Keratinocyte (primary cell): Measurements from ENCODE around the gene IDH3B.

ENCODE experiments used
- CTCF ChIP-seq, 3 experiments: IDR thresholded peaks in 1 of 3; conservative IDR thresholded peaks in 1 of 3; optimal IDR thresholded peaks in 1 of 3; 2 replicates in 2 of 3; 3 replicates in 1 of 3; pipeline versions ENCODE3 to v1.5.1; 2011; ENCODE audit warnings: low read length in 3 of 3, mild to moderate bottlenecking in 3 of 3, moderate library complexity in 2 of 3, control low read depth in 1 of 3, inconsistent platforms in 1 of 3; ENCODE audit not compliant: insufficient read depth in 2 of 3; ENCODE audit errors: extremely low read depth in 1 of 3
- EZH2 ChIP-seq: IDR thresholded peaks from one replicate; pipeline ENCODE4 v1.6.1; 2012; ENCODE audit warnings: inconsistent platforms, mild to moderate bottlenecking, low read length, moderate library complexity

DNA sequence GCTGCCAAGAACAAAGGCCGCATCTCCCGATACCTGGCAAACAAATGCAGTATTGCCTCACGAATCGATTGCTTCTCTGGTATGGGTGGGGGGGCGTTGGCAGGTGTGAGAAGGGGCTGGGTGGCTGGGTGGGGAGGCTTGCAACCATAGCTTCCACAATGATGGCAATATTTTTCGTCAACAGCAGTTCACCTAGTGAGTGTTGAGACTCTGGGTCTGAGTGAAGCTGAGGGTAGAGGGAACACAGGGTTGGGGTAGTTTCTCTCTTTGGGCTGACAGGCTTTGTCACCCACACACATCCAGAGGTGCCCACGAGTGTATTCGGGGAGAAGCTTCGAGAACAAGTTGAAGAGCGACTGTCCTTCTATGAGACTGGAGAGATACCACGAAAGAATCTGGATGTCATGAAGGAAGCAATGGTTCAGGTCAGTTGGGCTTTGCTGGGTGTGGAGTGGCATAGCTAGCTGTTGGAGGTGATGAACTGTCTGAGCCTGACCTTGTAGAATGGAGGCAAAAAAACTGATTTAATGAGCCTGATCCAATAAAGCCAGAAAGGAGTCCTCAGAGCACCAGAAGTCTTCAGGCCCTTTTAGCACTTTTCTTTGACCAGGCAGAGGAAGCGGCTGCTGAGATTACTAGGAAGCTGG, 7.4 kb downstream of the IDH3B start:
- TF ChIP-seq CTCF (optimal IDR thresholded peaks at IDR 0.05 in 1 of 3, IDR thresholded peaks at IDR 0.05 in 1 of 3, conservative IDR thresholded peaks at IDR 0.05 in 1 of 3; ENCODE audit: extremely low read depth in 1 of 3, insufficient read depth in 2 of 3, low read length in 3 of 3) (no peak), EZH2 (no peak)
